A172 (cell line): ENCODE measurements around the gene ANKRD2. TPM values are rescaled to one million over a fixed set of nuclear protein-coding genes. Genes with fewer than 3 reads are reported as not detected.
"Not testable (repeated sequence)": the region's sequence is repeated elsewhere in the genome, so short reads cannot be mapped to it uniquely, and the experiment has no call there.

Source experiments
- DNase-seq: peaks from one replicate; pipeline ENCODE4 v3.0.0-alpha.2; 2015; ENCODE audit warnings: low spot score
- total RNA-seq: library from RNA; depleted of rRNA; stranded (reverse); fragments of >200 nt; shearing (Covaris generic); gene quantifications from 2 replicates; pipeline ENCODE4 v1.2.3, GENCODE V29; 2014

Gene ANKRD2
- total RNA-seq, 1 experiment from 2014 or later, result 2.0 TPM

- peak; percentile 16 for DNase-seq
Measured at GRCh38 chr10:97571622-97572021, 957 bp upstream of the ANKRD2 start.

- DNase-seq, result peak; percentile 40
Measured at GRCh38 chr10:97573021-97573420, 442 bp downstream of the ANKRD2 start.

- no peak for DNase-seq
Measured at GRCh38 chr10:97573672-97574071, 1.1 kb downstream of the ANKRD2 start.

GRCh38 chr10:97574374-97575126 lies 2.0 kb downstream of the ANKRD2 start:
- peak; percentile 100 for DNase-seq

- no peak for DNase-seq
Measured at GRCh38 chr10:97575127-97575668, 2.6 kb downstream of the ANKRD2 start.

GRCh38 chr10:97576487-97576886 lies 3.9 kb downstream of the ANKRD2 start:
- not testable (repeated sequence) for DNase-seq

GRCh38 chr10:97577701-97578100 lies 5.1 kb downstream of the ANKRD2 start:
- no peak for DNase-seq

- no peak for DNase-seq
Measured at GRCh38 chr10:97578171-97578844, 5.7 kb downstream of the ANKRD2 start.

- DNase-seq, result no peak
Measured at GRCh38 chr10:97580421-97581367, 8.1 kb downstream of the ANKRD2 start.

GRCh38 chr10:97582169-97582568 lies 9.6 kb downstream of the ANKRD2 start:
- no peak for DNase-seq

GRCh38 chr10:97583476-97583875 lies 10.9 kb downstream of the ANKRD2 start:
- no peak for DNase-seq

- peak; percentile 95 for DNase-seq
Measured at GRCh38 chr10:97584060-97584797, 11.7 kb downstream of the ANKRD2 start, which contains the start of gene HOGA1. HOGA1 (plus strand) TSS chr10:97584389; CDS start chr10:97584704, 315 bp downstream.

GRCh38 chr10:97584798-97585438 lies 12.3 kb downstream of the ANKRD2 start:
- no peak for DNase-seq

GRCh38 chr10:97585439-97585811 lies 12.8 kb downstream of the ANKRD2 start:
- no peak for DNase-seq

- DNase-seq, result no peak
Measured at GRCh38 chr10:97587183-97587582, 14.6 kb downstream of the ANKRD2 start.

- DNase-seq, result no peak
Measured at GRCh38 chr10:97589479-97589878, 16.9 kb downstream of the ANKRD2 start, which contains the start of gene C10orf62. C10orf62 (plus strand) TSS chr10:97589721; CDS start chr10:97589898, 177 bp downstream.

- no peak for DNase-seq
Measured at GRCh38 chr10:97590082-97590747, 17.6 kb downstream of the ANKRD2 start.

GRCh38 chr10:97590748-97591495 lies 18.3 kb downstream of the ANKRD2 start:
- DNase-seq, result no peak

GRCh38 chr10:97593421-97593820 lies 20.8 kb downstream of the ANKRD2 start:
- DNase-seq, result no peak
